Heart left ventricle (tissue), 13 donors: ENCODE measurements around the gene RRP8.

Source experiments
- CTCF ChIP-seq, 12 donors: fragments of 200-600 bp; sonication (generic) in 4 of 12; IDR thresholded peaks; one replicate each; pipeline versions ENCODE4 v1.5.0 to v1.8.0; 2018 to 2022; ENCODE audit warnings: antibody characterized with exemption in 12 of 12, mild to moderate bottlenecking in 5 of 12
- POLR2A ChIP-seq, 2 donors: fragments of 450-650 bp; IDR thresholded peaks; one replicate each; pipeline ENCODE4 v1.6.1; 2017; ENCODE audit warnings: antibody characterized with exemption in 2 of 2, mild to moderate bottlenecking in 2 of 2, moderate library complexity in 2 of 2
- donor health status: ischemic (EF 13 %, LVEDD 7.1; RV severe dilation, severe dysfunction).
- donor health status: DM: no; HTN: yes; CAD: no.
- donor health status: DM: no; HTN: no; CAD: no.
- donor health status: ischemic (EF 25% LVEDD 6.9; RV normal size, moderate dysfunction).
- donor health status: ischemic (EF 25% LVEDD 5.7; RV mildly dilated, moderate dysfunction).
- donor health status: ischemic (EF 35%, LVEDD 5.7; RV mildly dilated, moderate dysfunction).
- donor health status: nonischemic (EF 11% LVEDD 7.7; RV severe dilation, severe dysfunction).
- donor health status: DM: yes; HTN: yes; CAD: no.
- donor health status: PGD.
- donor health status: ischemic (EF 29% LVEDD 5.4; RV normal size, mild dysfunction).
- donor health status: nonischemic (EF 23%, LVEDD 6.1; RV moderate dilation, normal function).

DNA sequence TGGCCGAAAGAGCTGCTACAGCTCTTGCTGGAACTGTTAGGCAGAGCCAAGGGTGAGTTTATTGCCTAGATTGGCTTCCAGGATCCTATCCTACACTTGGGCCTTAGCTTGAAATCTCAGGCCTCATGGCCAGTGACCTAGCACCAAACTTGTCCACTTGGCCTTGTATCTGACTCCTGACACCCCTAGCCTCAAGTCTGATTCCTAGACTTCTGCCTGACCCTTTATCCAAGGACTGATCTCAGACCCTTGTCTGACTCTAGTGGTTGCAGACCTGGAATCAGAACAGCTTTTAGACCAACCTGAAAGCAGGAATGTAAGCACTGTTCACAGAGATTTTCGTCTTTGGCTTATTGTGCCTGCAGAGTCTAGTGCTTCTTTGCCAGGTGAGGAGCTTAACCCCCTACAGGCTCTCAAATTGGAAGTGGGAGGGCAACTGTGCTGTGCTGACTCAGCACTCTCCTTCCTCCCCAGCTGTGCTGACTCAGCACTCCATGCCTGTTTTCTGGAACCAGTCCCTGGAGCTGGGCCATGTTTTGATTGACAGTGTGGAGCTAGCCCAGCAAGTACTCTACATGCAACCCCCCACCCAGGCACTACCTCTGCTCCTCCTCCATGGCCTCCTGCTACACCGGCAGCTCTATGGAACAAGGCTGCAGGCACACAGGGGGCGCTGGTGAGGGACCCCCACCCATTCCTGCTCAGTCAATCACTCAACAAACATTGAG lies 35.1 kb downstream of the RRP8 start:
- TF ChIP-seq POLR2A (IDR thresholded peaks at IDR 0.05) (no peak), CTCF (IDR thresholded peaks at IDR 0.05) (no peak)
